Effector memory CD8-positive, alpha-beta T cell (primary cell): Measurements from ENCODE around the gene GRK1.
A peak's percentile ranks its signal among the peaks of the same experiment; 100 is the strongest.

Experiments used
- ATAC-seq: fragments of 150-1000 bp; cut with Tn5 transposase; replicated peaks from 2 replicates; pipeline ENCODE4 v1.10.0; 2021; ENCODE audit warnings: mild to moderate bottlenecking, moderate library complexity
- DNase-seq, 3 experiments: peaks; one replicate each; pipeline ENCODE4 v3.0.0; 2021
- H3K27ac Mint-ChIP-seq, 2 donors: one replicate each; pipeline ENCODE4 v1.8.0; 2022; ENCODE audit warnings: mild to moderate bottlenecking in 2 of 2, mixed read lengths in 2 of 2, moderate library complexity in 2 of 2
- H3K27me3 Mint-ChIP-seq, 2 donors: one replicate each; pipeline ENCODE4 v1.8.0; 2022; ENCODE audit warnings: mixed read lengths in 2 of 2
- H3K36me3 Mint-ChIP-seq: one replicate; pipeline ENCODE4 v1.8.0; 2022; ENCODE audit warnings: mild to moderate bottlenecking, moderate library complexity, mixed read lengths; ENCODE audit not compliant: insufficient read depth
- H3K4me1 Mint-ChIP-seq, 2 donors: one replicate each; pipeline ENCODE4 v1.8.0; 2022; ENCODE audit warnings: low read depth in 2 of 2, mixed read lengths in 2 of 2
- H3K4me3 Mint-ChIP-seq, 2 donors: one replicate each; pipeline ENCODE4 v1.8.0; 2022; ENCODE audit warnings: mild to moderate bottlenecking in 2 of 2, mixed read lengths in 2 of 2, moderate library complexity in 2 of 2
- H3K9me3 Mint-ChIP-seq, 2 donors: one replicate each; pipeline ENCODE4 v1.8.0; 2022; ENCODE audit warnings: mixed read lengths in 2 of 2

The GRK1 gene

GRCh38 chr13:113637262-113638160, 29.5 kb upstream of the GRK1 start:
- no peak overlapping the region for H3K4me3 Mint-ChIP-seq
- H3K36me3 Mint-ChIP-seq, result peaks cover 38% of the 10 kb centered on the region

DNA sequence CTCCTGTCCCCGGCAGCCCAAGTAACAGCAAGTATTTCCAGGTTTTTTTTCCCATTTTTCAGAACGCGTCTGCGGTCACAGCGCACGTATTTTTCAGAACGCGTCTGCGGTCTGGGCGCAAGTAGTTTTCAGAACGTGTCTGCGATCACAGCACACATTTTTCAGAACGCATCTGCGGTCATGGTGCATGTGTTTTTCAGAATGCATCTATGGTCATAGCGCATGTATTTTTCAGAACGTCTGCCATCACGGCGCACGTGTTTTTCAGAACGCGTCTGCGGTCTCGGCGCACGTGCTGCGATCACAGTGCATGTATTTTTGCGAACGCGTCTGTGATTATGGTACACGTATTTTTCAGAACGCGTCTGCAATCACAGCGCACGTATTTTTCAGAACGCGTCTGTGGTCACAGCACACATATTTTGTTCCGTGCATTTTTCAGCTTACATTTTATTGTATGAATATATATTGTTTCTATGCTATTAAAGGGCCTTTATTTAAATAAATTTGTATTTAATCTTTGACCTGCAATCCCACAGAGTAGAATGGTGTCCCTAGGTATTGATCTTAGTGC, 28.8 kb upstream of the GRK1 start:
- no peaks in the 10 kb centered on the region for H3K9me3 Mint-ChIP-seq
- H3K4me3 Mint-ChIP-seq, result no peak overlapping the region
- H3K27ac Mint-ChIP-seq, result no peak overlapping the region
- ATAC-seq, result no peak
- no peaks in the 10 kb centered on the region for H3K4me1 Mint-ChIP-seq
- H3K36me3 Mint-ChIP-seq, result peaks cover 34% of the 10 kb centered on the region
- DNase-seq, result no peak
- H3K27me3 Mint-ChIP-seq, result no peaks in the 10 kb centered on the region

More at GRCh38 chr13:113637262-113638160, 29.5 kb upstream of the GRK1 start:
- Mint-ChIP-seq H3K27ac (no peak overlapping the region), H3K27me3 (no peaks in the 10 kb centered on the region), H3K9me3 (no peaks in the 10 kb centered on the region), H3K4me1 (no peaks in the 10 kb centered on the region)
- ATAC-seq, result no peak
- DNase-seq, result no peak

DNA sequence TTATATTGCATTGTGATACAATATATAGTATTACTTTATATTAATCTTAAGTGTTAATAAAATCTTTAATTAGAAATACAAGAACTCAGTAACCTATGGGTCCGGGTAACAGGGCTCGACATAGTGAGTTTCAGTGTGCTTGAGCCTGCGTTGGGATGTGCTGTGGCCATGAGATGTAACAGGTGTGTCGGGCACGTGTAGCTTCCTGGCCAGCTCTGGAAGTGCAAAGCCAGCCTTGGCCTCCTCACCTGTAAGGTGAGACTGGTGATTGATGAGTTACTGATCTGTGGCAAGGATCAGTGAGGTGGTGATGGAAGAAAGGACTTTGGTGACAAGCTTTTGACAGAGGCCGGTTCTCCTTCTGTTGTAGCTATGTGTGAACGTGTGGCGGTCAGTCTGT, 28.2 kb upstream of the GRK1 start:
- H3K27me3 Mint-ChIP-seq, result no peaks in the 10 kb centered on the region
- H3K27ac Mint-ChIP-seq, result no peak overlapping the region
- no peak overlapping the region for H3K4me3 Mint-ChIP-seq
- H3K36me3 Mint-ChIP-seq, result peaks cover 29% of the 10 kb centered on the region
- no peaks in the 10 kb centered on the region for H3K4me1 Mint-ChIP-seq
- H3K9me3 Mint-ChIP-seq, result no peaks in the 10 kb centered on the region
- no peak for ATAC-seq
- DNase-seq, result no peak

DNA sequence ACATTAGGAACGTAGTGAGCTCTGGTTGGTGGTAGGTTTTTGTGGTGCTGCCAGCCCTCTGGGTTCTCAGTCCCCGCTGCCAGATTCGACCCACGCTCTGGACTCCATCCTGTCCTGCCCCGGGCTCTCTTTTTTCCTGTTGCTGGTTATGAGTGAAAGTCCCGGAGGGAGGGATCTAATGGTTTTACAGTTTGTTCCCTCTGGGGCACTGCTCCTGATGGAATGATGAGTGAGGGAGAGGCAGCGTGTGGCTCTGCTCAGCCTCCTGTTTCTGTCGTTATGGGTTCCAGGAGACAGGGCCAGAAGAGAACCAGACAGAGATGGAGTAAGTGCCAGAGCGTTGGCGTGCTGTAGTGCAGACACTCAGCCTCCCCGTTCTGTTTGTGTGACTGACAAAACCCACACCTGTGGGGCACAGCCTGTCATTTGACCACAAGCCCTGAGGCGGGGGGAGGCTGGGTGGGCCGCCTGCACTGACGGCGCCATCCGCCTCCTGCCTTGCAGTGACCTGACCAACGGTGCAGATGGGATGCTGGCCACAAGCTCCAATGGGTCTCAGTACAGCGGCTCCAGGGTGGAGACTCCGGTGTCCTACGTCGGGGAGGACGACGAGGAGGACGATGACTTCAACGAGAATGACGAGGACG, 27.3 kb upstream of the GRK1 start:
- no peaks in the 10 kb centered on the region for H3K27me3 Mint-ChIP-seq
- no peaks in the 10 kb centered on the region for H3K9me3 Mint-ChIP-seq
- H3K27ac Mint-ChIP-seq, result no peak overlapping the region
- no peak for DNase-seq
- peaks cover 26% of the 10 kb centered on the region for H3K36me3 Mint-ChIP-seq
- H3K4me1 Mint-ChIP-seq, result no peaks in the 10 kb centered on the region
- no peak overlapping the region for H3K4me3 Mint-ChIP-seq
- no peak for ATAC-seq

DNA sequence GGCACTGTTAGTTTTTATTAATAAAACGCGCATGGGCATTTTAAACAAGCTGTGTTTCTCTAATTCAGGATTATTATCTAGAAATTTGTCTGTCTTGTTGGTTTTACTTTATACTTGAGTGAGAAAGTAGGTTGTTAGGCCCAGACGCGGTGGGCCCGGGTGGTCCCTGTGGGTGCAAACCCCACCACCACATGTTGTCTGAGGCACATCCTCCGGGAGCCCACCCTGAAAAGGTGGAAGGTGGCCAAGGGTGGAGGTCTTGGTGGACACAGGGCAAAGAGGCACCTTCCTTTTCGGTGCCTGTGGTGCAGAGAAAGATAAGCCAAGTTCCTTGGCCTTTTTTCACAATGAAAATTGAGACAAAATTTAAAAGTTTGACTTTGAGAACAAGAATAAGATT, 25.6 kb upstream of the GRK1 start:
- no peak for DNase-seq
- no peaks in the 10 kb centered on the region for H3K27me3 Mint-ChIP-seq
- H3K4me3 Mint-ChIP-seq, result no peak overlapping the region
- peaks cover 26% of the 10 kb centered on the region for H3K36me3 Mint-ChIP-seq
- peaks cover under 1 to 3% of the 10 kb centered on the region in 2 donors for H3K4me1 Mint-ChIP-seq
- H3K27ac Mint-ChIP-seq, result no peak overlapping the region
- ATAC-seq, result no peak
- no peaks in the 10 kb centered on the region for H3K9me3 Mint-ChIP-seq

- ATAC-seq (no peak), DNase-seq (no peak)
- no peaks in the 10 kb centered on the region for H3K27me3 Mint-ChIP-seq
- H3K4me3 Mint-ChIP-seq, result no peak overlapping the region
- H3K27ac Mint-ChIP-seq, result no peak overlapping the region
- peaks cover 22% of the 10 kb centered on the region for H3K36me3 Mint-ChIP-seq
- peaks cover 3 to 5% of the 10 kb centered on the region in 2 donors for H3K4me1 Mint-ChIP-seq
- H3K9me3 Mint-ChIP-seq, result no peaks in the 10 kb centered on the region
These were observed 24.5 kb upstream of the GRK1 start for GRCh38 chr13:113642563-113642962.

DNA sequence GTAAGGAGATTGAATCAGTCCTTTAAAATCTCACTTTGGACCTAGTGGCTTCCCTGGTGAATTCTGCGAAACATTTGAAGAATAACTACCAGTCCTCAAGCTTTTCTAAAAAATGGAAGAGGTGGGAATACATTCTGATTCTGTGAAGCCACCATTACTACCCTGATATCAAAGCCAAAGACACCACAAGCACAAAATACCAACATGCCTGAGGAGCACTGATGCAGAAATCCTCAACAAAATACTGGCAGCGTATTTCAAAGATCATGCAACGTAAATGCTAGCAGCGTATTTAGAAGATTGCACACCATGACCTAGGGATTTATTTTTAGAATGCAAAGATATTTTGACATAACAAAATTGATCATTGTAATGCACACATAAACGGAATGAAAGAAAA, 23.4 kb upstream of the GRK1 start:
- Mint-ChIP-seq H3K4me1 (peaks cover 3 to 5% of the 10 kb centered on the region in 2 donors), H3K9me3 (no peaks in the 10 kb centered on the region), H3K27ac (no peak overlapping the region), H3K27me3 (no peaks in the 10 kb centered on the region), H3K4me3 (no peak overlapping the region), H3K36me3 (peaks cover 16% of the 10 kb centered on the region)
- DNase-seq, result no peak
- no peak for ATAC-seq

DNA sequence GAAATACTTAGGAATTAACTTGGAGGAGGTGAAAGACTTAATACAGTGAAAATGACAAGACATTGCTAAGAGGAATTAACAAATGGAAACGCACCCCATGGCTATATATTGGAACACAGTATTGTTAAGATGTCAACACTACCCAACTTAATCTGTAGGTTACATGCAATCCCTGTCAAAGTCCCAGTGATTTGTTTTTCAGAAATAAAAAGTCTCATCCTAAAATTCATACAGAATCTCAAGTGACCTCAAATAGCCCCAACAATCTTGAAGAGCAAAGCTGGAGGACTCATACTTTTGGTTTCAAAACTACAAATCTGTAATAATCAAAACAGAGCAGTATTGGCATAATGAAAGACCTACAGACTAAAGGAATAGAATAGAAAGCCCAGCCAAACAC, 22.2 kb upstream of the GRK1 start:
- Mint-ChIP-seq H3K9me3 (no peaks in the 10 kb centered on the region), H3K27ac (no peak overlapping the region), H3K27me3 (no peaks in the 10 kb centered on the region), H3K4me3 (no peak overlapping the region), H3K36me3 (peaks cover 12% of the 10 kb centered on the region), H3K4me1 (peaks cover 3 to 5% of the 10 kb centered on the region in 2 donors)
- no peak for DNase-seq
- no peak for ATAC-seq

- H3K4me3 Mint-ChIP-seq, result no peak overlapping the region
- peaks cover 12% of the 10 kb centered on the region for H3K36me3 Mint-ChIP-seq
- DNase-seq (no peak), ATAC-seq (no peak)
- H3K9me3 Mint-ChIP-seq, result no peaks in the 10 kb centered on the region
- no peak overlapping the region for H3K27ac Mint-ChIP-seq
- no peaks in the 10 kb centered on the region for H3K27me3 Mint-ChIP-seq
- peaks cover 3 to 5% of the 10 kb centered on the region in 2 donors for H3K4me1 Mint-ChIP-seq
These were observed 21.7 kb upstream of the GRK1 start for GRCh38 chr13:113645329-113645728.

- no peak for ATAC-seq
- H3K27ac Mint-ChIP-seq, result peak overlapping the region in 1 of 2 donors; percentile 15
These were observed 20.6 kb upstream of the GRK1 start for GRCh38 chr13:113646376-113646775.

GRCh38 chr13:113646921-113647340, 20.1 kb upstream of the GRK1 start:
- Mint-ChIP-seq H3K4me1 (peaks cover 3 to 5% of the 10 kb centered on the region in 2 donors), H3K27me3 (no peaks in the 10 kb centered on the region), H3K9me3 (no peaks in the 10 kb centered on the region), H3K4me3 (no peak overlapping the region), H3K27ac (no peak overlapping the region), H3K36me3 (peaks cover 8% of the 10 kb centered on the region)
- DNase-seq (no peak), ATAC-seq (no peak)

More at GRCh38 chr13:113646376-113646775, 20.6 kb upstream of the GRK1 start:
- Mint-ChIP-seq H3K9me3 (no peaks in the 10 kb centered on the region), H3K4me3 (no peak overlapping the region), H3K4me1 (peaks cover 3 to 5% of the 10 kb centered on the region in 2 donors), H3K27me3 (no peaks in the 10 kb centered on the region), H3K36me3 (peaks cover 8% of the 10 kb centered on the region)
- no peak for DNase-seq

DNA sequence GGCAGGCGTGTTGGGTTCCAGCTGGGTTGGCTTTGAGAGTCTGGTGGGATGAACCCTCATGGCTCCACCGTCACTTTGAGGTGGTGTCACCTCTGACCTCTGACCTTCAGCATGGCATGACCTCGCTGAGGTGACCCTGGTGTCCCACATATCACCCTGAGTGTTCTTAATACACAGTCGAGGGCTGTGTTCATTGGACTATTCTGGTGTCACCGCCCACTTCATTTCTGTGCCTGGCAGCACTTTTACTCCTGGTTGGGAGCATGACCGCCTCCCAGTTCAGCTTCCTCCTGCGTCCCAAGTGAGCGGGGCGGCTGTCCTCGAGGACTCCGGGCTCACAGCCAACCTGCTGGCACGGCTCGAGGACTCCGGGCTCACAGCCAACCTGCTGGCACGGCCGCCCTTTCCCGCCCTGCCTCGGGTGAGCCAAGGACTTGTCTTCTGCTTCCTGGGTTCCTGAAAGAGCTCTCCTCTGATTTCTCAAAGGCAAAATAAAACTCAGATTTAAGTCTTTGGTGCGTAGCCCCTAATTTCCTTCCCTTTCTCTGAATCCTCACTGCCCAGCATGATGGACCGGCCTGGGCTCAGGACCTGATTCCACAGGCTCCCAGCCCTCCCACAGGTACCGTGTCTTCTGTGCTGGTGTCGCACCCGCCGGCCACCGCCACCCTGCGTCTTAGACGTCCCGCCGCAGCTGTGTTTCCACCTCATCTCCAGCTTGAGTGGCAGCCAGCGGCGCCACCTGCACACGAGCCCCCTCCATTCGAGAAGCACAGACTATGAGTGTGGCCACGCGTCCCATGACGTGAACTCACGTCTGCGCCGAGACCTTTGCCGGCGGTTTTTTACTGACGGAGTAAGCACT, 19.4 kb upstream of the GRK1 start:
- no peaks in the 10 kb centered on the region for H3K27me3 Mint-ChIP-seq
- peaks cover 8% of the 10 kb centered on the region for H3K36me3 Mint-ChIP-seq
- ATAC-seq (no peak), DNase-seq (no peak)
- H3K9me3 Mint-ChIP-seq, result no peaks in the 10 kb centered on the region
- peaks cover 3 to 5% of the 10 kb centered on the region in 2 donors for H3K4me1 Mint-ChIP-seq
- H3K4me3 Mint-ChIP-seq, result no peak overlapping the region
- H3K27ac Mint-ChIP-seq, result no peak overlapping the region

GRCh38 chr13:113648216-113648610, 18.8 kb upstream of the GRK1 start:
- no peaks in the 10 kb centered on the region for H3K27me3 Mint-ChIP-seq
- no peak overlapping the region for H3K27ac Mint-ChIP-seq
- DNase-seq (no peak), ATAC-seq (no peak)
- H3K9me3 Mint-ChIP-seq, result no peaks in the 10 kb centered on the region
- H3K4me1 Mint-ChIP-seq, result peaks cover 5 to 10% of the 10 kb centered on the region in 2 donors
- H3K36me3 Mint-ChIP-seq, result peaks cover 10% of the 10 kb centered on the region
- no peak overlapping the region for H3K4me3 Mint-ChIP-seq
